ENCODE measurements around the gene PHLDB2. TPM values are rescaled to one million over a fixed set of nuclear protein-coding genes. Genes with fewer than 3 reads are reported as not detected.

The PHLDB2 gene
- total and polyA plus RNA-seq, 2 of the 8 experiments (the other 6 are each of a cell fraction or from before 2014, with no cell fraction given): 5.8 to 22.6 TPM

DNA sequence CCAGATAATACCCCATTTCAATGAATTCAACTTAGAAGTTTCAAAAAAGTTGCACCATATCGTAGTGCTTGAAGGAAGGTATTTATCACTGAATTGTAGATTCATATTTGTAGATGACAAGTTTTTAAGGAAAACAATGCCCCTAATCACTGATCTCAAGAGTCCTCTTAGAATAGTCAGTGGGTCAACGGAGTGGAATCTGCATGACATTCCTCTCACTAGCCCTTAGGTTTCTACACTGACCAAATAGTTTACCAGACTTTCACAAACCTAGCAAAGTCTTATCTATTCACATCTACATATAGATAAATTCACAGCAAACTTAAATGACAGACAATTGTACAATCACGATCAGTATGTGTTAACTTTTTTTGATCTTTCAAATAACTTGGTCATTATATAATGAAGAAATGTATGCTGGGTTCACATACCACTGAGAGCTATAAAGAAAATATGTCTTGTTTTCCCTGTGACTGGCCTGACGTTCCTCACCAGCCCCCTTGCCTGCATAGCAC, 35.7 kb upstream of the PHLDB2 start (continued):
- TF ChIP-seq CHD2 (IDR thresholded peaks at IDR 0.05; ENCODE audit: low read length): no peak
- TF ChIP-seq RNF2 (IDR thresholded peaks at IDR 0.05; ENCODE audit: borderline replicate concordance, low read depth, low read length, missing control alignments, poor library complexity, severe bottlenecking): no peak
- no peak for TF ChIP-seq SIRT6 (IDR thresholded peaks at IDR 0.05; ENCODE audit: low read length)
- TF ChIP-seq GTF2F1 (IDR thresholded peaks at IDR 0.05; ENCODE audit: borderline replicate concordance, low read depth, low read length): no peak

All from H1 (cell line).